HG02588 (cell line): ENCODE measurements around the gene PSMA7.

Source experiments
- ATAC-seq: cut with Tn5 transposase; IDR thresholded peaks from one replicate; pipeline ENCODE4 v1.9.1; 2021; ENCODE audit warnings: mild to moderate bottlenecking, moderate library complexity; ENCODE audit not compliant: unreplicated experiment

Gene PSMA7

GRCh38 chr20:62172666-62173065 is 29.5 kb upstream of the PSMA7 start:
- ATAC-seq: no peak

DNA sequence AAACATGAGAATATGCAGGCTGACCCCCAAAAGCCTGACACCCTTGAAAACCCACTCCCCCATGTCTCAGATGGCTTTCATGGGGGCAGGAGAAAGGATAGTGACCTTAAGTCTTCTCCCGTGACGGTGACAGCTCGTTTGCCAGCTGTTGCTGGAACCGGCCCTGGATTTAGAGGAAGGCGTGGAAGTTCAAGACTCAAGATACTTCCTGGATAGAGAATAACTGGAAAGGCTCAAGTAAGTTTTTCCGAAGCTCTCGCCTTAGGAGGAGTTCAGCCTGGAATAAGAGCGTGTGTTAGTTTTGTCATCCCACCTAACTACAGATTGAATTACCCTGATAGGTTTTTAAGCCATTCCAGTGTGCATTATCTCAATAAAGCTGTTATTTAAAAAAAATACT is 28.1 kb upstream of the PSMA7 start:
- no peak for ATAC-seq

GRCh38 chr20:62170536-62170935 is 27.3 kb upstream of the PSMA7 start:
- ATAC-seq: no peak

DNA sequence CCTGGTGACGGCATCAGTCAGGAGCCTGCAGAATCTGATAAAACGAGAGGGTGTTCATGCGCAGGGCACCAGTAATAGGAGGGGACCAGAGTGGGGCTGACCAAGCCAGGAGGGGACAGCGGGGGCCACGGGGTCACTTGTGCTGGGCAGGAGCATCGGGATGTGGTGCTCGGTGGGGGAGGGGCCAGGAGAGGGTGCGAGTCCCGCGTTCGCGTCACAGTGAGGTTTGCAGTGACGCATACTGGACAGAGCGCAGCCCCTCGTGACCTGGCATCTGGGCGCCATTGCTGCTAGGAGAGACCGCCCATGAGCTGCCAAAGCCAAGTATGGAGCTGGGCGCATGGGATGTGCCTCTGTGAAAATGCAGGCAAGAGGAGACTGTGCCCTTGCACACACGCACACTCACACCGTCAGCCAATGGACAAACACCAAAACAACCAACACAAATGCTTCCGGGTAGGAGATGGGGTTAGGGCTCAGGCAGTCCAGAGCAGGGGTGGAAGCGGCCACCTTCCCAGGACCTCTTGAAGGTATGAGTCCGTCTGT is 25.8 kb upstream of the PSMA7 start:
- ATAC-seq: no peak

- ATAC-seq: no peak
Measured at GRCh38 chr20:62168061-62168460, 24.9 kb upstream of the PSMA7 start.

DNA sequence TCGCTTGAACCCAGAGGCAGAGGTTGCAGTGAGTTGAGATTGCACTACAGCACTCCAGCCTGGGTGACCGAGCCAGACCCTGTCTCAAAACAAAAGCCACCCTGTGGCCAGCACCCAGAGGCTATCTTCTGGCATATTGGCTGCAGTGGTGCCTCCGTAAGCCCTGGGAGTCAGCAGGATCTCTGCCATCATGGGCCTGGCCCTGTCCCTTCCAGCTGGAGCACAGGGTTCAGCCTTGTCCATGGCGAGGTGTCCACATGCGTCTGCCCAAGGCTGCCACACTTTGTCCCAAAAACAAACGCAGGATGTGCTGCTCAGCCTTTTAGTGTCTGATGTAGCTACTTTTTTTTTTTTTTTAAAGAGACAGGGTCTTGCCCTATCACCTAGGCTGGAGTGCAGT is 24.3 kb upstream of the PSMA7 start:
- ATAC-seq: no peak

DNA sequence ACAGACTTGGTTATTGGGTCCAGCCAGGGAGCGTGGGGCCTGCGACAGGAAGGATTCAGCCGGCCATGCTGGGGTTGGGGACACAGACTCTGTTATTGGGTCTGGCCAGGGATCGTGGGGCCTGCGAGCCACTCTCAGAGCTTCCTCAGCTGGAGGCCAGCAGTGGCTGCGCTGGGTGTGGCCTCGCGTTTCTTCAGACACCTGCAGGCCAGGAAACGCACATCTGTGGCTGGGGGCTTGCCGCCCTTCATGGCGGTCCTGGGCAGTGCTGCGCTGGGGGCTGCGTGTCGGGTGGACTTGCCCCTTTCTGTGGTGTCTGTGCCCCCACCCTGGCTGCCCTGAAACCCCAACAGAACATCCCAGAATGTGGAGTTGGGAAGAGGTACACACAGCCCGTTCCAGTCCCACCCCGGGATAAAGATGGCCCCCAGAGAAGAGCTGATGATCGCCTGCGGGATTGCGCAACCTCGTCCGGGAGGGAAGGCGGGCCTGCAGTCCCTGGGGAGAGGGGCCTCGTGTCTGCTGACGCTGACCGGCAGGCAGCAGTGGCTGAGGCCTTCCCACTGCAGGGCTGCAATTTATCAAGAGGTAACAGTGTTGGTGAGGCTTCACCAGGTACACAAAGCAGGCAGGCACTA is 22.7 kb upstream of the PSMA7 start:
- no peak for ATAC-seq

- ATAC-seq: no peak
Measured at GRCh38 chr20:62164879-62165761, 21.9 kb upstream of the PSMA7 start.

DNA sequence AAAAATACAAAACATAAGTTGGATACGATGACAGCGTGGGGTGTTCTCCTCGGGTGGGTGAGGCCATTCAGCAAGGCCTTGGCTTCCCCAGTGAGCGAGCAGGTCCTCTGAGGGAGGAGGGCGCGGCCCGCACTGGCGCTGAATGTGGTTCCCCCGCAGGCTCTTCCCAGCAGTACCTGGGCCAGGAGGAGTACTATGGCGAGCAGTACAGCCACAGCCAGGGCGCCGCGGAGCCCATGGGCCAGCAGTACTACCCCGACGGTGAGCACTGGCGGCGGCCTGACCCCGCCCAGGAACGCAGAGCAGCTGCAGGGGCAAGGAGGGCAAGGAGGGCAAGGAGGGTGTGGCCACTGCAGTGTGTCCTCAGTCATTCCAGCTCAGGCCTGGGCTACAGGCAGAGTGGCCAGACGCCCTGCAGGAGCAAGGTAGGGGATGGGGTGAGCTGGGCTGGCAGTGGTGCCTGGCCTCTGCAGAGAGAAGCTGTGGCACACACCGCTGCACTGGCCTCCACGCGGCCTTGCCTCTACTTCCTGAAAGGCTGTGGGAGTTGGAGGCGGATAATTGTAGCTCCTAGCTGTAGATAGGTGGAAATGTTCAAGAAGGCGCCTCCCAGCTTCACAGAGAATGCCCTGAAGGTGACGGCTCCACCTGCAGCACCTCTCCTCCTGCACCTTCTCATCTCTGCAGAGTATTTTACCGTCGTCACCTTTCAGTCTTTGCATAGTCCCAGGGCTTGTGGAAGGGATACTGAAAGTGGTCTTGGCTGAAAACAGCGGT is 21.0 kb upstream of the PSMA7 start:
- ATAC-seq: no peak

DNA sequence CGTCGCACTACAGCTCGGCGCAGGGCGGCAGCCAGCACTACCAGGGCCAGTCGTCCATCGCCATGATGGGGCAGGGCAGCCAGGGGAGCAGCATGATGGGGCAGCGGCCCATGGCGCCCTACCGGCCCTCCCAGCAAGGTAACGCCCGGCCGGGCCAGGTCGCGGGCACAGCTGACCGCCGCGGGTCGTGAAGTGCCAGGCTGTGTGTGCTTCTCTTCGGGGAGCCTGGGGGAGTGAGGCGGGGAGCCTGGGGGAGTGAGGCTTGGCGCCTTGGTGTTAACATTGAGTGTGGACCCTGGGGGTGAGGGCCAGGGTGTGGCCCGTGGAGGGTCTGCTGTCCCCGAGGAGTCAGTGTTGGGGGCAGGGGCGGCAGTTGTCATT is 20.3 kb upstream of the PSMA7 start:
- ATAC-seq: no peak

GRCh38 chr20:62162765-62163484 is 19.7 kb upstream of the PSMA7 start:
- no peak for ATAC-seq

- no peak for ATAC-seq
Measured at GRCh38 chr20:62161347-62161746, 18.2 kb upstream of the PSMA7 start.

GRCh38 chr20:62160876-62161275 is 17.7 kb upstream of the PSMA7 start:
- no peak for ATAC-seq

- no peak for ATAC-seq
Measured at GRCh38 chr20:62160253-62160652, 17.1 kb upstream of the PSMA7 start.

GRCh38 chr20:62159839-62160238 is 16.6 kb upstream of the PSMA7 start:
- ATAC-seq: no peak

DNA sequence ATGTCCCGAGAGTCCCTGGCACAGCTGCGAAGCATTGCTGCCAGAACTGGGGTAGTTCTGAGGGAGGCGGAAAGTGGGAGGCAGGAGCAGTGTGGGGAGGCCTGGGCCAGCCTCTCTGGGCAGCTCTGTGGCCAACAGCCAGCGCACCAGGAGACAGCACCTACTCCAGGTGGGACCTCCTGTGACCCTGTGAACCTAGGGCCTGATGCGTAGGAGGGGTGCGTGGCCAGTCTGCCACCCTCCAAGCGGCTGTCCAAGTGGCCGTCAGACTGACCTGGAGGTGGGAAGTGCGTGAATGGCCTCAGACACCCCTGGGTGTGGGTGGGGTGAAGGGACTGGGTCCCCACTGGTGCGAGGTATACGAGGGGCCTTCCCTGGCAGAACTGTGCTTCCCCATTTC is 15.9 kb upstream of the PSMA7 start:
- ATAC-seq: no peak

GRCh38 chr20:62158541-62158940 is 15.3 kb upstream of the PSMA7 start:
- no peak for ATAC-seq

DNA sequence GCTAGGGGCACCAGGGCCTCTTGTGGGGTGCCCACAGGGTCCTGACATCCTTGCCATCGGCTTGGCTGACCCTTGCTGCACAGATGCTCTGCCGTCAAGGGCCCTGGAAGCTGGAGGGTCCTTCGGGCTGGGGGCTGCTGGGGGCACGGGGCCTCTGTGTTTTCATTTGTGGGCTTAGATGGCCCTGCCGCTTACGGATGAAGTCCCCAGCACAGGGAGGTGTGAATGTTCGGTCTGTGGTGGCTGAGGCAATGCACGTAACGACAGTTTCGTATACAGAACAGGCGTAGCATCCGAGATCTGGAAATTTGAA is 14.8 kb upstream of the PSMA7 start:
- no peak for ATAC-seq

- no peak for ATAC-seq
Measured at GRCh38 chr20:62157387-62158087, 14.3 kb upstream of the PSMA7 start.

GRCh38 chr20:62156592-62157386 is 13.6 kb upstream of the PSMA7 start:
- no peak for ATAC-seq
